OCI-LY3 (cell line): ENCODE results near the gene STKLD1.

Source experiments
- H2AFZ ChIP-seq: fragments of 200-600, 300-600 bp; shearing (Covaris generic); 2 replicates; pipeline ENCODE4 v1.6.0; 2014; ENCODE audit warnings: antibody characterized with exemption, low read depth, low read length
- H3K27ac ChIP-seq: fragments of 200-600, 300-600 bp; sonication (generic); 2 replicates; pipeline ENCODE4 v1.5.1; 2014; ENCODE audit warnings: mild to moderate bottlenecking, low read length, moderate library complexity, mixed read lengths
- H3K27me3 ChIP-seq: fragments of 200-600, 300-600 bp; sonication (generic); 2 replicates; pipeline ENCODE4 v1.6.1; 2014; ENCODE audit warnings: low read depth, low read length, mixed read lengths
- H3K36me3 ChIP-seq: fragments of 200-600, 300-600 bp; sonication (generic); replicated peaks from 2 replicates; pipeline ENCODE3; 2014; ENCODE audit warnings: low read depth, low read length, mixed read lengths
- H3K4me1 ChIP-seq: fragments of 300-600, 200-600 bp; sonication (generic); 2 replicates; pipeline ENCODE4 v1.6.1; 2014; ENCODE audit warnings: low read length, mixed read lengths
- H3K4me2 ChIP-seq: fragments of 200-600, 300-600 bp; sonication (generic); 2 replicates; pipeline ENCODE4 v1.6.1; 2014; ENCODE audit warnings: low read length, mixed read lengths
- H3K4me3 ChIP-seq: fragments of 300-600, 200-600 bp; sonication (generic); 2 replicates; pipeline ENCODE4 v1.5.1; 2014; ENCODE audit warnings: antibody characterized with exemption, mild to moderate bottlenecking, low read length, moderate library complexity
- H3K79me2 ChIP-seq: fragments of 300-600, 200-600 bp; shearing (Covaris generic); 2 replicates; pipeline ENCODE4 v1.6.1; 2014; ENCODE audit warnings: mild to moderate bottlenecking, low read length, mixed read lengths
- H3K9ac ChIP-seq: fragments of 300-600, 200-600 bp; shearing (Covaris generic); 2 replicates; pipeline ENCODE4 v1.6.0; 2014; ENCODE audit warnings: mild to moderate bottlenecking, low read length, moderate library complexity
- H3K9me3 ChIP-seq: fragments of 200-600, 300-600 bp; shearing (Covaris generic); 2 replicates; pipeline ENCODE4 v1.6.1; 2014; ENCODE audit warnings: low read length, mixed read lengths; ENCODE audit not compliant: insufficient read depth
- H4K20me1 ChIP-seq: fragments of 200-600, 300-600 bp; sonication (generic); 2 replicates; pipeline ENCODE4 v1.6.1; 2016; ENCODE audit warnings: low read length, mixed read lengths; ENCODE audit not compliant: insufficient read depth
- EZH2phosphoT487 ChIP-seq: fragments of 200-600 bp; shearing (Covaris generic); IDR thresholded peaks from 2 replicates; pipeline ENCODE4 v1.6.1; 2018; ENCODE audit warnings: antibody characterized with exemption, mixed run types, low read depth
- TF ChIP-seq, protein P1 (sequence below): fragments of 200-600, 300-600 bp; sonication (generic); IDR thresholded peaks from 2 replicates; pipeline ENCODE4 v1.5.1; 2014; ENCODE audit warnings: antibody characterized with exemption, low read length, low read depth

Gene STKLD1

DNA sequence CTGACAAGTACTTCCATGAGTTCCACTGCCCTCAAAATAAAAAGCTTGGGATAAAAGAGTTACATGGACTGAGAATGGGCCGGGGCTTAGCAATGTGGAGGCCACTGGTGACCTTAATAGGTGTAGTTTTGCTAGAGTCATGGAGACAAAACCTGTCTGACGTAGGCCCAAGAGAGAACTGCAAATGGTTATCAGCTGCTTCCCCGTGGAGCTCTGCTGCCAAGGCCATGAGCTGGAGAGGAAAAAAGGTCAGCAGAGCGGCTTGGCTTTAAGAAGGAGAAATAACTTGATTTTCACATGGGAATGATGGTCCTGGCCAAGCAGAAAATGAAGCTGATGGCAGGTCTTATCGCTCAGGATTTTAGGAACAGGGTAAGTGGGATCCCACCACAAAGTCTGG is 36.5 kb upstream of the STKLD1 start:
- TF ChIP-seq EZH2phosphoT487: no peak
- TF ChIP-seq, protein P1, sequence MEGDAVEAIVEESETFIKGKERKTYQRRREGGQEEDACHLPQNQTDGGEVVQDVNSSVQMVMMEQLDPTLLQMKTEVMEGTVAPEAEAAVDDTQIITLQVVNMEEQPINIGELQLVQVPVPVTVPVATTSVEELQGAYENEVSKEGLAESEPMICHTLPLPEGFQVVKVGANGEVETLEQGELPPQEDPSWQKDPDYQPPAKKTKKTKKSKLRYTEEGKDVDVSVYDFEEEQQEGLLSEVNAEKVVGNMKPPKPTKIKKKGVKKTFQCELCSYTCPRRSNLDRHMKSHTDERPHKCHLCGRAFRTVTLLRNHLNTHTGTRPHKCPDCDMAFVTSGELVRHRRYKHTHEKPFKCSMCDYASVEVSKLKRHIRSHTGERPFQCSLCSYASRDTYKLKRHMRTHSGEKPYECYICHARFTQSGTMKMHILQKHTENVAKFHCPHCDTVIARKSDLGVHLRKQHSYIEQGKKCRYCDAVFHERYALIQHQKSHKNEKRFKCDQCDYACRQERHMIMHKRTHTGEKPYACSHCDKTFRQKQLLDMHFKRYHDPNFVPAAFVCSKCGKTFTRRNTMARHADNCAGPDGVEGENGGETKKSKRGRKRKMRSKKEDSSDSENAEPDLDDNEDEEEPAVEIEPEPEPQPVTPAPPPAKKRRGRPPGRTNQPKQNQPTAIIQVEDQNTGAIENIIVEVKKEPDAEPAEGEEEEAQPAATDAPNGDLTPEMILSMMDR: no peak
- H3K36me3 ChIP-seq: peaks cover 42% of the 10 kb centered on the region
- H3K4me3 ChIP-seq: no peak overlapping the region
- no peaks in the 10 kb centered on the region for H3K9me3 ChIP-seq
- peaks cover 14% of the 10 kb centered on the region for H3K79me2 ChIP-seq
- H4K20me1 ChIP-seq: no peaks in the 10 kb centered on the region
- H3K27me3 ChIP-seq: no peaks in the 10 kb centered on the region
- peaks cover 12% of the 10 kb centered on the region for H3K4me1 ChIP-seq
- H2AFZ ChIP-seq: no peak overlapping the region
- H3K4me2 ChIP-seq: no peak overlapping the region
- no peak overlapping the region for H3K27ac ChIP-seq
- no peak overlapping the region for H3K9ac ChIP-seq

GRCh38 chr9:133340256-133340655 is 35.9 kb upstream of the STKLD1 start:
- TF ChIP-seq, protein P1: no peak
- no peak for TF ChIP-seq EZH2phosphoT487
- Histone ChIP-seq H3K9me3 (no peaks in the 10 kb centered on the region), H3K36me3 (peaks cover 46% of the 10 kb centered on the region), H3K27ac (no peak overlapping the region), H3K4me2 (no peak overlapping the region), H3K27me3 (no peaks in the 10 kb centered on the region), H3K79me2 (peaks cover 8% of the 10 kb centered on the region), H2AFZ (no peak overlapping the region), H4K20me1 (no peaks in the 10 kb centered on the region), H3K4me3 (no peak overlapping the region), H3K4me1 (peaks cover 7% of the 10 kb centered on the region; the same call in 1 of the 2 replicates), H3K9ac (no peak overlapping the region)

GRCh38 chr9:133340916-133341315 is 35.2 kb upstream of the STKLD1 start:
- Histone ChIP-seq H3K4me3 (no peak overlapping the region), H3K4me2 (no peak overlapping the region), H3K27ac (no peak overlapping the region), H3K4me1 (peaks cover 7% of the 10 kb centered on the region; the same call in 1 of the 2 replicates), H3K27me3 (no peaks in the 10 kb centered on the region), H2AFZ (no peak overlapping the region), H4K20me1 (no peaks in the 10 kb centered on the region), H3K79me2 (peaks cover 8% of the 10 kb centered on the region), H3K9me3 (no peaks in the 10 kb centered on the region), H3K9ac (no peak overlapping the region), H3K36me3 (peaks cover 52% of the 10 kb centered on the region)
- TF ChIP-seq, protein P1: no peak
- TF ChIP-seq EZH2phosphoT487: no peak

DNA sequence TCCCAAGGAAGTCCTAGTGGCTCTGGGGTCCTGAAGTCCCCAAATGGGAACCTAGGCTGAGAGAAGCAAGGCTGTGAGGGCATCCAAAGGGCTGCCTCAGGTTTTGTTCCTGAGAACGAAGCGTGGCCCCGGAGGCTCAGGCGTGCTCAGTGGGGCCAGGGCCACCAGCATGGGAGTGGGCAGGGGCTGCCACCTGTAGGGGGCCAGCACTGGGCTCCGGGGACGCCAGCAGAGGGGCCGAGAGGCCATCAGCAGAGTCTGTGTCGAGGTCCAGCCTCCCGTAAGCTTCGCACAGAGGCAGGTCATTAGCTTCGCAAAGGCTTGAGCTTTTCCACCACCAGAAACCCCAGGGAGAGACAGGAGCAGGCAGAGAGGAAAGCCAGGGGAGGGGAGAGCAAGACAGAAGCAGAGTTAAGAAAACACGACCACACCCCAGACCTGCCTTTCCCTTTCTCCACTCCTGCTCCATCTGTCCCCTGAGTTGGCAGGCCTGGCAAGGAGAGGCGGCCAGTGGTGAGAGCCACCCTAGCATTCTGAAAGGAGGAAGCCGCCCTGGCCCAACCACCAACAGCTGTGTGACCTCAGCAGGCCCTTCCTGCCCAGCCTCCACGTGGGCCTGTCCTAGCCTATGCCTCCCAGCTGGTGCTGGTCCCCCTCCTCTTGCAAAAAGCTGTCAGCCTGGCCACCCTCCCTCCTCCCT is 34.6 kb upstream of the STKLD1 start:
- no peaks in the 10 kb centered on the region for H3K9me3 ChIP-seq
- H3K4me2 ChIP-seq: no peak overlapping the region
- no peak overlapping the region for H3K27ac ChIP-seq
- peaks cover 4% of the 10 kb centered on the region for H4K20me1 ChIP-seq
- no peak overlapping the region for H2AFZ ChIP-seq
- H3K4me3 ChIP-seq: no peak overlapping the region
- H3K4me1 ChIP-seq: peaks cover 10% of the 10 kb centered on the region
- TF ChIP-seq, protein P1: no peak
- no peak for TF ChIP-seq EZH2phosphoT487
- H3K79me2 ChIP-seq: peaks cover 13% of the 10 kb centered on the region
- no peak overlapping the region for H3K9ac ChIP-seq
- peaks cover 58% of the 10 kb centered on the region for H3K36me3 ChIP-seq
- no peaks in the 10 kb centered on the region for H3K27me3 ChIP-seq
